ENCODE measurements around the gene GFPT2. TPM values are rescaled to one million over a fixed set of nuclear protein-coding genes. Genes with fewer than 3 reads are reported as not detected.

Gene GFPT2
- total and polyA plus RNA-seq, 2 of the 8 experiments (the other 6 are each of a cell fraction or from before 2014, with no cell fraction given) = 83.7 to 143 TPM

Other genes starting within 250 kb of the GFPT2 start
- 0.46 and 0.61 TPM in 2 replicates for gene RASGEF1C, start 144.1 kb downstream of the GFPT2 start, total RNA-seq (2021; fragmentation: NEBNext Ultra II Directional; extraction: Animal tissue kit (Norgen Biotek cat#: 25700))
- 0.26 and 0.44 TPM in 2 replicates for gene RASGEF1C, start 144.1 kb downstream of the GFPT2 start, polyA plus RNA-seq (2011; rRNA removed)
- 37.9 and 43.7 TPM in 2 replicates for gene MAPK9, start 61.3 kb downstream of the GFPT2 start, total RNA-seq (2021; fragmentation: NEBNext Ultra II Directional; extraction: Animal tissue kit (Norgen Biotek cat#: 25700))
- gene MAPK9, start 61.3 kb downstream of the GFPT2 start, polyA plus RNA-seq (2011; rRNA removed) = 18.3 and 22.3 TPM in 2 replicates
- gene CNOT6, start 141.0 kb upstream of the GFPT2 start, total RNA-seq (2021; fragmentation: NEBNext Ultra II Directional; extraction: Animal tissue kit (Norgen Biotek cat#: 25700)) = 45.4 and 48.0 TPM in 2 replicates
- gene CNOT6, start 141.0 kb upstream of the GFPT2 start, polyA plus RNA-seq (2011; rRNA removed) = 6.8 and 10.7 TPM in 2 replicates
- not detected in 2 replicates for gene SCGB3A1, start 238.2 kb upstream of the GFPT2 start, total RNA-seq (2021; fragmentation: NEBNext Ultra II Directional; extraction: Animal tissue kit (Norgen Biotek cat#: 25700))
- 0.20 TPM in 1 of 2 replicates, not detected in the other for gene SCGB3A1, start 238.2 kb upstream of the GFPT2 start, polyA plus RNA-seq (2011; rRNA removed)

All from H1 (cell line).